Colonic mucosa (tissue), 4 donors: Measurements from ENCODE around the gene RNF150. TPM values are rescaled to one million over a fixed set of nuclear protein-coding genes. Genes with fewer than 3 reads are reported as not detected.

Experiments used
- DNase-seq: peaks from one replicate; pipeline ENCODE4 v3.0.0-alpha.2; 2020
- H3K27ac ChIP-seq: fragments of 200-600 bp; one replicate; pipeline ENCODE4 v1.8.0; 2021
- H3K27me3 ChIP-seq: fragments of 200-600 bp; one replicate; pipeline ENCODE4 v1.8.0; 2021
- H3K36me3 ChIP-seq: fragments of 200-600 bp; one replicate; pipeline ENCODE4 v1.8.0; 2021
- H3K4me1 ChIP-seq: fragments of 200-600 bp; one replicate; pipeline ENCODE4 v1.8.0; 2021; ENCODE audit warnings: mild to moderate bottlenecking
- H3K4me3 ChIP-seq: fragments of 200-600 bp; one replicate; pipeline ENCODE4 v1.8.0; 2021
- H3K9ac ChIP-seq, 2 donors: one replicate each; pipeline ENCODE4 v1.7.0; 2013; ENCODE audit warnings: control low read depth in 2 of 2, low read depth in 2 of 2, low read length in 2 of 2
- H3K9me3 ChIP-seq: fragments of 200-600 bp; one replicate; pipeline ENCODE4 v1.8.0; 2021
- intact Hi-C: fragments of 100-400 bp; cut with DNase I; formaldehyde crosslinking; loops from one replicate; pipeline ENCODE4 v1.14.1; 2022
- total RNA-seq, 2 donors: library from RNA; stranded (reverse); fragmentation: NEBNext Ultra II Directional in 1 of 2; extraction: Animal tissue kit (Norgen Biotek cat#: 25700) in 1 of 2; gene quantifications; one replicate each; pipeline ENCODE4 v1.2.1, GENCODE V29; 2021
- TF ChIP-seq, protein P1 (sequence below): fragments of 200-600 bp; IDR thresholded peaks from one replicate; pipeline ENCODE4 v1.8.0; 2022; ENCODE audit warnings: antibody characterized with exemption, mild to moderate bottlenecking
- donor health status: healthy.
- donor health status: DM: no; HTN: no; CAD: no.
- donor health status: DM: no; HTN: no; CAD: no.

RNF150 gene
- total RNA-seq, 2 donors from 2014 or later, result 0.86 to 6.9 TPM

DNA sequence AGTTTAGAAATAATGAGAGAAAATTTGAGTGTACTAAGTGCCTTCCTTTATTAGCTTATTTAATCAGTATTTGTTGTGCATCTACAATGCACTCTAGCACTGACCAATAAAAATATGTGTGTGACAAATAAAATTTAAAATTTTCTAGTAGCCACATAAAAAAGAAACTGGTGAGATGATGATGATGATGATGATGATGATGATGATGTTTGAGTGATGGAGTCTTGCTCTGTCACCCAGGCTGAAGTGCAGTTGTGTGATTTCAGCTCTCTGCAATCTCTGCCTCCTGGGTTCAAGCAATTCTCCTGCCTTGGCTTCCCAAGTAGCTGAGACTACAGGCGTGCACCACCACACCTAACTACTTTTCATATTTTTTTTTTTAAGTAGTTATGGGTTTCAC lies 110.2 kb downstream of the RNF150 start:
- DNase-seq, result no peak
- no peaks in the 10 kb centered on the region for H3K9me3 ChIP-seq
- H3K4me3 ChIP-seq, result no peak overlapping the region
- H3K9ac ChIP-seq, result no peak overlapping the region
- no peaks in the 10 kb centered on the region for H3K36me3 ChIP-seq
- TF ChIP-seq, protein P1, sequence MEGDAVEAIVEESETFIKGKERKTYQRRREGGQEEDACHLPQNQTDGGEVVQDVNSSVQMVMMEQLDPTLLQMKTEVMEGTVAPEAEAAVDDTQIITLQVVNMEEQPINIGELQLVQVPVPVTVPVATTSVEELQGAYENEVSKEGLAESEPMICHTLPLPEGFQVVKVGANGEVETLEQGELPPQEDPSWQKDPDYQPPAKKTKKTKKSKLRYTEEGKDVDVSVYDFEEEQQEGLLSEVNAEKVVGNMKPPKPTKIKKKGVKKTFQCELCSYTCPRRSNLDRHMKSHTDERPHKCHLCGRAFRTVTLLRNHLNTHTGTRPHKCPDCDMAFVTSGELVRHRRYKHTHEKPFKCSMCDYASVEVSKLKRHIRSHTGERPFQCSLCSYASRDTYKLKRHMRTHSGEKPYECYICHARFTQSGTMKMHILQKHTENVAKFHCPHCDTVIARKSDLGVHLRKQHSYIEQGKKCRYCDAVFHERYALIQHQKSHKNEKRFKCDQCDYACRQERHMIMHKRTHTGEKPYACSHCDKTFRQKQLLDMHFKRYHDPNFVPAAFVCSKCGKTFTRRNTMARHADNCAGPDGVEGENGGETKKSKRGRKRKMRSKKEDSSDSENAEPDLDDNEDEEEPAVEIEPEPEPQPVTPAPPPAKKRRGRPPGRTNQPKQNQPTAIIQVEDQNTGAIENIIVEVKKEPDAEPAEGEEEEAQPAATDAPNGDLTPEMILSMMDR, result no peak
- H3K4me1 ChIP-seq, result no peaks in the 10 kb centered on the region
- no peaks in the 10 kb centered on the region for H3K27me3 ChIP-seq
- intact Hi-C loops, result no loop called here
- no peak overlapping the region for H3K27ac ChIP-seq

DNA sequence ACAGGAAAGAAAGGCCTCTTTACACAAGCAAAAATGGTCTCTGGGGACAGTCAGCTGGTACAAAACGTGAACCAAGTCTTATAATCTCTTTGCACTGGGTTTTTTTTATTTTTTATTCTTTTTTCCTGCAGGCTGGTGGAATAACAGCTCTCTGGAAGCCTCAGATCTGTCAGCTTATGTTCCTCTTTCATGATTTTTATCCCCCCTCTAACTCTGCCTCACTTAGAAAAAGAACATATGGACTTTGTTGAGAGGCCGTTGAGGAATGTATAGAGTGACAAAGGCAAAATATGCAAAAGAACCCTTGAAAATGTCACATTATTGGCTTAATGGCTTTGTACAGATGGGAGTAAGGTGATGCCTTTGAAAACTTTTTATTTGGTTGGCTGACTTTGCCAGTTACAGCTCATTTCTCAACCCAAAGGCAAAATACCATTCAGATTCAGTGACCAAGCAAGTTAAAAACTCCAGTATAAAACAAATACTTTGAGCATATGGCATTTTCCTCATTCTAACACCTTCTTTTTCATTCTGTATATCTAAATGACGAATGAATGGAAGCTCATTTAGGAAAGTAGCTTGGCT lies 111.1 kb downstream of the RNF150 start:
- no peaks in the 10 kb centered on the region for H3K9me3 ChIP-seq
- H3K4me1 ChIP-seq, result no peaks in the 10 kb centered on the region
- no peaks in the 10 kb centered on the region for H3K36me3 ChIP-seq
- no peak overlapping the region for H3K27ac ChIP-seq
- H3K27me3 ChIP-seq, result no peaks in the 10 kb centered on the region
- TF ChIP-seq, protein P1, result no peak
- H3K9ac ChIP-seq, result no peak overlapping the region
- H3K4me3 ChIP-seq, result no peak overlapping the region
- intact Hi-C loops, result no loop called here
- DNase-seq, result no peak

DNA sequence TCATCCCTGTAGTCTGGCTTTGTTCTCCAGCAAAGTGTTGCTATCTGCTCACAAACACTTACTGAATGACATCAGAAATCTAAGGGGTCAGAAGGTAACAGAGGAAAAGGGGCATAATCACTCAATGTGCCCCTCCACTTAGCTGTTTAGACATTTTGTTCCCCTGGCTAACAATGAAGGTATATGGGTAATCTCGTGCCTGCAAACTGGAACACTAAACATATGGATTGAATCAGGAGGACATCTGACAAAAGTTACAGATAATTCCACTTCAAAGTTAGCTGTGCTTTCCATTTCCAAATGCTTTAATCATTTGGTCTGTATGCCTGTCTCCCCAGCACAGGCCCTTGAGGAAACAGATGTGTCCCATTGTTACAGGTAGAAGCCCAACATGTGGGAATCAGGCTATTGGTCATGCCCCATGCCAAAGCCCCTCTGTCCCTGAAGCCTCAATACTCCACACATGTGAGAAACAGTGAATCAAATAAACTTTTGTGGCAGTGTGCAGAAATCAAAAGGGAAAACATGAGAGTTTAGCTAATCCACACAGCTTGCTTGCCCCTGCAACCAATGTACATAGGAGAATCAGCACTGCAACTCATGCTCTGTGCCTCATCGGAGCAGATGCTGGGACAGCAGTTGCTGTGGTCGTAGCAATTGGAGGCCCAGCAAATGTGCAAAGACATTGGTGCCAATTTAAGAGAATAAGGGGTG lies 111.7 kb downstream of the RNF150 start:
- no peak for DNase-seq
- H3K27me3 ChIP-seq, result no peaks in the 10 kb centered on the region
- H3K9me3 ChIP-seq, result no peaks in the 10 kb centered on the region
- no peaks in the 10 kb centered on the region for H3K4me1 ChIP-seq
- no peak overlapping the region for H3K9ac ChIP-seq
- intact Hi-C loops, result no loop called here
- TF ChIP-seq, protein P1, result no peak
- H3K4me3 ChIP-seq, result no peak overlapping the region
- no peaks in the 10 kb centered on the region for H3K36me3 ChIP-seq
- no peak overlapping the region for H3K27ac ChIP-seq

DNA sequence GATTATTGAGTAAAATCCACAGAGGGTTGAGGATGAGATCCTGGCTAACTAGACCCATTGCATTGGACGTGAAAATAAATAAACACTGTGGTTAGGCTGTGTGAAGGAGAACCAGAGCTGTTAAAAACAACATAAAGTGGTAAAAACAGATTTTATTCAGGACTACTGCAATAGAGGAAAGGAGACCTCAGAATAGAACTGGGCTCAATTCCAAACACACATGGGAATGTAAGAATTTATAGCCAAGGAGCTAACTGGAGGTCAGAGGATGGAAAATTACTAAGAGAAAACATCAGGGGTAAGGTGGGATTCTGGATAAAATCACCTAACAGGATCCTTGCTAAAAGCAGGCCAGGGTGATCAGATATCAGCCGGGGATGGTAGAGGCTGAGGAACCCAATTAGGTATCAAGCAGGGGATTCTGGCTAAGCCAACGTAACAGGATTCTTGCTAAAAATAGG lies 112.4 kb downstream of the RNF150 start:
- Histone ChIP-seq H3K4me1 (no peaks in the 10 kb centered on the region), H3K9me3 (no peaks in the 10 kb centered on the region), H3K27ac (no peak overlapping the region), H3K9ac (no peak overlapping the region), H3K4me3 (no peak overlapping the region), H3K27me3 (no peaks in the 10 kb centered on the region), H3K36me3 (no peaks in the 10 kb centered on the region)
- DNase-seq, result no peak
- TF ChIP-seq, protein P1, result no peak
- intact Hi-C loops, result no loop called here

DNA sequence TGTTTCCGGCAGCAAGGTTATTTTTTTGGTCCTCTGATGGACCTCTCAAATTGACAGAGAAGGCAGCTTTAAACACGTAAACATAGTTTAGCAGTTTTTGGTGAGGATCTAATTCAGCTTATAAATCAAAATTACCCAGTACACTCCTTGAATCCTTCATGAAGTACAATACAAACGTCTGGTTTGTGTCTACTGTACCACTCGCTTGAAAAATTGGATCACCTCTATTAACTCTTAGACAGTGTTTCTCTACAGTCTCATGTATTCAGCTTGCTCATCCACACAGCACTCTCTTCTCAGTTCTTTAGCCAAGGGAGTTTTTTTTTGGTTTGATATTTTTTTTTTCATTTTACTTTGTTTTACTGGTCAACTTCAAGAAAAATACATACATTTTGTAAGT lies 113.5 kb downstream of the RNF150 start:
- no peaks in the 10 kb centered on the region for H3K4me1 ChIP-seq
- no peak overlapping the region for H3K4me3 ChIP-seq
- intact Hi-C loops, result no loop called here
- DNase-seq, result no peak
- TF ChIP-seq, protein P1, result no peak
- no peaks in the 10 kb centered on the region for H3K27me3 ChIP-seq
- no peaks in the 10 kb centered on the region for H3K9me3 ChIP-seq
- no peak overlapping the region for H3K9ac ChIP-seq
- no peak overlapping the region for H3K27ac ChIP-seq
- H3K36me3 ChIP-seq, result no peaks in the 10 kb centered on the region
